GM12878 (cell line): ENCODE measurements around the gene BPIFB3. TPM values are rescaled to one million over a fixed set of nuclear protein-coding genes. Genes with fewer than 3 reads are reported as not detected.

Experiments used
- BCLAF1 ChIP-seq: fragments of 450-650 bp; IDR thresholded peaks from 2 replicates; pipeline ENCODE4 v1.6.1; 2017; ENCODE audit warnings: antibody characterized with exemption, mild to moderate bottlenecking, moderate library complexity
- MYC ChIP-seq: IDR thresholded peaks from 2 replicates; pipeline ENCODE4 v1.6.1; 2011; ENCODE audit warnings: mild to moderate bottlenecking, low read length, moderate library complexity, inconsistent platforms; ENCODE audit not compliant: insufficient read depth, insufficient replicate concordance, insufficient read length, severe bottlenecking
- NFIC ChIP-seq: IDR thresholded peaks from 2 replicates; pipeline ENCODE4 v1.6.1; 2012; ENCODE audit warnings: low read depth, mild to moderate bottlenecking, inconsistent platforms, low read length, moderate library complexity
- SMARCA5 ChIP-seq: fragments of 450-650 bp; IDR thresholded peaks from 2 replicates; pipeline ENCODE4 v1.6.1; 2017; ENCODE audit warnings: mild to moderate bottlenecking
- SREBF1 ChIP-seq: IDR thresholded peaks from 2 replicates; pipeline ENCODE4 v1.6.1; 2012; ENCODE audit warnings: mild to moderate bottlenecking, low read length
- ZNF687 ChIP-seq: fragments of 450-650 bp; IDR thresholded peaks from 2 replicates; pipeline ENCODE4 v1.6.1; 2017; ENCODE audit warnings: mild to moderate bottlenecking, moderate library complexity
- ZSCAN29 ChIP-seq: fragments of 450-650 bp; IDR thresholded peaks from 2 replicates; pipeline ENCODE4 v1.6.1; 2017; ENCODE audit warnings: mild to moderate bottlenecking, moderate library complexity
- polyA plus RNA-seq, 11 experiments: library from polyadenylated mRNA; depleted of rRNA in 4 of 11; unstranded in 6 of 11; stranded (reverse) in 5 of 11; fragments of >200 nt; fragmentation: Nextera tagmentation in 4 of 11; fragmentation: Illumina TruSeq in 1 of 11; extraction: Ambion mirVana in 4 of 11; extraction: Trizol in 1 of 11; gene quantifications; 1 replicate in 1 of 11; 2 replicates in 10 of 11; pipeline versions ENCODE4 v1.2.1 to v1.2.3, GENCODE V29; 2011 to 2016; ENCODE audit warnings: inconsistent platforms in 2 of 11, missing spikeins in 2 of 11, low read depth in 1 of 11
- total RNA-seq, 4 experiments: library from RNA; depleted of rRNA in 3 of 4; stranded (reverse); fragments of >200 nt in 3 of 4; fragmentation: Illumina TruSeq in 1 of 4; extraction: Trizol in 1 of 4; gene quantifications; 2 replicates each; pipeline versions ENCODE4 v1.2.1 to v1.2.3, GENCODE V29; 2013 to 2021

Gene BPIFB3
- total and polyA plus RNA-seq, 10 of the 15 experiments (the other 5 are each of a cell fraction or from before 2014, with no cell fraction given) = not detected

GRCh38 chr20:33051333-33051732 is 2.4 kb upstream of the BPIFB3 start (continued):
- TF ChIP-seq ZSCAN29 = no peak
- no peak for TF ChIP-seq SREBF1
- no peak for TF ChIP-seq MYC
- no peak for TF ChIP-seq BCLAF1
- TF ChIP-seq NFIC = no peak
- no peak for TF ChIP-seq ZNF687
- TF ChIP-seq SMARCA5 = no peak
